Measurements from ENCODE around the gene NTM.

NTM gene

GRCh38 chr11:131884461-131885073 is 514.2 kb downstream of the NTM start:
- H3K4me3 ChIP-seq (ENCODE audit: low read depth, low read length), result no peak overlapping the region
- H3K27me3 ChIP-seq (ENCODE audit: insufficient read depth, low read depth, severe bottlenecking), result no peaks in the 10 kb centered on the region
- TF ChIP-seq, protein P1, sequence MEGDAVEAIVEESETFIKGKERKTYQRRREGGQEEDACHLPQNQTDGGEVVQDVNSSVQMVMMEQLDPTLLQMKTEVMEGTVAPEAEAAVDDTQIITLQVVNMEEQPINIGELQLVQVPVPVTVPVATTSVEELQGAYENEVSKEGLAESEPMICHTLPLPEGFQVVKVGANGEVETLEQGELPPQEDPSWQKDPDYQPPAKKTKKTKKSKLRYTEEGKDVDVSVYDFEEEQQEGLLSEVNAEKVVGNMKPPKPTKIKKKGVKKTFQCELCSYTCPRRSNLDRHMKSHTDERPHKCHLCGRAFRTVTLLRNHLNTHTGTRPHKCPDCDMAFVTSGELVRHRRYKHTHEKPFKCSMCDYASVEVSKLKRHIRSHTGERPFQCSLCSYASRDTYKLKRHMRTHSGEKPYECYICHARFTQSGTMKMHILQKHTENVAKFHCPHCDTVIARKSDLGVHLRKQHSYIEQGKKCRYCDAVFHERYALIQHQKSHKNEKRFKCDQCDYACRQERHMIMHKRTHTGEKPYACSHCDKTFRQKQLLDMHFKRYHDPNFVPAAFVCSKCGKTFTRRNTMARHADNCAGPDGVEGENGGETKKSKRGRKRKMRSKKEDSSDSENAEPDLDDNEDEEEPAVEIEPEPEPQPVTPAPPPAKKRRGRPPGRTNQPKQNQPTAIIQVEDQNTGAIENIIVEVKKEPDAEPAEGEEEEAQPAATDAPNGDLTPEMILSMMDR (IDR thresholded peaks at IDR 0.05; ENCODE audit: low read depth, low read length), result no peak
- H3K27ac ChIP-seq, result no peak overlapping the region
- no peaks in the 10 kb centered on the region for H3K36me3 ChIP-seq
- DNase-seq, result no peak
- no peaks in the 10 kb centered on the region for H3K9me3 ChIP-seq (ENCODE audit: severe bottlenecking)

- H3K36me3 ChIP-seq, result no peaks in the 10 kb centered on the region
- TF ChIP-seq, protein P1 (IDR thresholded peaks at IDR 0.05; ENCODE audit: low read depth, low read length), result no peak
- no peaks in the 10 kb centered on the region for H3K9me3 ChIP-seq (ENCODE audit: severe bottlenecking)
- H3K27ac ChIP-seq, result no peak overlapping the region
- H3K4me3 ChIP-seq (ENCODE audit: low read depth, low read length), result no peak overlapping the region
- no peak for DNase-seq
- no peaks in the 10 kb centered on the region for H3K27me3 ChIP-seq (ENCODE audit: insufficient read depth, low read depth, severe bottlenecking)
These were observed 515.0 kb downstream of the NTM start for GRCh38 chr11:131885431-131885830.

DNA sequence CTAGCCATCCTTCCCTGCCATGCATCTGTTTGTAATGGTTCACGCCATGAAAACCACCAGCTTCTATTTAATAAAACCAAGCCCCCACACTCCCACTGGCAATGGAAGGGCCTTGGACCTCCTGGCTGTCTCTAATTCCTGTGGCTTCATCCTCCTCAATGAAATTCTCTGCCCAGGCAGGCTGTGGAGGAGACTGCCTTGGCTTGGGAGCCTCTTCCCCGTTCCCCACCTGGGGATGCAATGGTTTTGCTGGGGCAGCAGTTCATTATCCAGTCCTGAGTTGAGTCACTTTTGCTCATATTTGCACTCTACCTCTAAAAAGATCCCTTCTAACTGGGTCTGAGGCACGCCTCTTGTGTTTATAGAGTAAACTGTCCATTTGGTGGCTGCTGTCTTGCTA is 515.8 kb downstream of the NTM start:
- Histone ChIP-seq H3K27me3 (ENCODE audit: insufficient read depth, low read depth, severe bottlenecking) (no peaks in the 10 kb centered on the region), H3K9me3 (ENCODE audit: severe bottlenecking) (no peaks in the 10 kb centered on the region), H3K4me3 (ENCODE audit: low read depth, low read length) (no peak overlapping the region), H3K36me3 (no peaks in the 10 kb centered on the region), H3K27ac (no peak overlapping the region)
- TF ChIP-seq, protein P1 (IDR thresholded peaks at IDR 0.05; ENCODE audit: low read depth, low read length), result no peak
- DNase-seq, result no peak

DNA sequence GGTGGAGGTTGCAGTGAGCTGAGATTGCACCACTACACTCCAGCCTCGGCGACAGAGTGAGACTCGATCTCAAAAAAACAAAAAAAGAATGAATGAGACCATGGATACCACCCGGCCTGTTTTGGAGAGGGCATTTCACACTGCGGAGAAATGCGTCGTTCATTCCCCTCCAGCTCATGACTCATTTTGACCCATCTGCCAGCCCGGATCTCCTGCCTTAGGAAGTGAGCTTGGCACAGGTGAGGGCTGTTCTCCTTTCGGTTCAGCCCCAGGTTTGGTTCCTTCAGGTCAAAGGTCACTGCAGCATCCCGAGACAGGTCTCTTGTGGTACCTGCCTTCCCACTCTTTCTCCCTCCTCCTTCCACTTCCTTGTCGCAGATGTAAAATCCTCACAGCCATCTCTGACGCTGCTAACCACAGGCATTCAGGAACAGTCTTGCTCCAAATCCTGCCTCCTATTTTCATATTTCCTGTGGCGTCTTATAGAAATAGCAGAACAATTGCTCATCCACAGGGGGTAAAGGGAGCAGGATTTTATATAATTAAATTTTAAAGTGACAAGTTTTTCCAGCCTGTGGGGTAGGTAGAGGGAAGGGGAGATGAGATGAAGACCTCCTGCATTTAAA is 517.9 kb downstream of the NTM start:
- Histone ChIP-seq H3K27ac (no peak overlapping the region), H3K4me3 (ENCODE audit: low read depth, low read length) (no peak overlapping the region), H3K9me3 (ENCODE audit: severe bottlenecking) (no peaks in the 10 kb centered on the region), H3K36me3 (no peaks in the 10 kb centered on the region), H3K27me3 (ENCODE audit: insufficient read depth, low read depth, severe bottlenecking) (no peaks in the 10 kb centered on the region)
- no peak for DNase-seq
- TF ChIP-seq, protein P1 (IDR thresholded peaks at IDR 0.05; ENCODE audit: low read depth, low read length), result no peak

DNA sequence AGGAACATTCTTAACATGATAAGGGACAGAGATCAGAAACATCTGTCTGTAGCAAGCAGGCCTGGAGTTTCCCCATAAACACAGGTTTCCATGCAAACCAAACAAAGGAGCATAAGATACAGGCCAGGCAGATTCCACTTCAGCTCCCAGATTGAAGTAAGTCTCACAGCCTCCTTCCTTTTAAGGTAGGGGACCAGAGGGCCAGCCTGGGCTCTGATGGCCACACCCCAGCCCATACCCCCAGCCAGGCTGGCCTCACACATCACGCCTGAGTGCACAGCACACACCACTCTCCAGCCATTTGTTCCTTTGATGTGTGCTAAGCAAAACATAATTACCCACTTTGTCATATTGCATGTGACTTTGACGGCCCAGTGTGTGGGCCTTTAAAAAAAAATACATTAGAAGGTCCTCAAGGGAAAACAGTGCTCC is 518.7 kb downstream of the NTM start:
- DNase-seq, result no peak
- TF ChIP-seq, protein P1 (IDR thresholded peaks at IDR 0.05; ENCODE audit: low read depth, low read length), result no peak
- no peak overlapping the region for H3K4me3 ChIP-seq (ENCODE audit: low read depth, low read length)
- H3K36me3 ChIP-seq, result no peaks in the 10 kb centered on the region
- no peaks in the 10 kb centered on the region for H3K27me3 ChIP-seq (ENCODE audit: insufficient read depth, low read depth, severe bottlenecking)
- no peak overlapping the region for H3K27ac ChIP-seq
- no peaks in the 10 kb centered on the region for H3K9me3 ChIP-seq (ENCODE audit: severe bottlenecking)

Measured in WERI-Rb-1 (cell line).